H1 (cell line): Measurements from ENCODE around the gene NRDE2. TPM values are rescaled to one million over a fixed set of nuclear protein-coding genes. Genes with fewer than 3 reads are reported as not detected.

Experiments used
- CTCF ChIA-PET: fragments of 300-600 bp; sonication (Branson Sonifier 250); formaldehyde crosslinking; loops from one replicate; lab custom pipeline; 2021; ENCODE audit not compliant: partially characterized antibody; lab: Charles Lee
- POLR2A ChIA-PET: fragments of 300-600 bp; sonication (Branson Sonifier 250); formaldehyde crosslinking; loops from one replicate; lab custom pipeline; 2021; ENCODE audit warnings: inconsistent platforms; ENCODE audit not compliant: partially characterized antibody; lab: Charles Lee
- DNase-seq, 2 experiments: peaks; one replicate each; pipeline versions ENCODE4 v3.0.0 to v3.0.0-alpha.2; 2010 to 2022; ENCODE audit warnings: low spot score in 2 of 2, low read depth in 1 of 2, mixed read lengths in 1 of 2
- FAIRE-seq: peaks from 2 replicates; lab custom pipeline; 2011; peaks lifted over from hg19 to GRCh38; lab: Jason Lieb, UNC
- H2AFZ ChIP-seq: 2 replicates; pipeline ENCODE4 v1.8.1; 2012; ENCODE audit warnings: low read length, inconsistent platforms
- H2AK5ac ChIP-seq: 2 replicates; pipeline ENCODE4 v1.6.1; 2013; ENCODE audit warnings: low read depth, low read length
- H2BK120ac ChIP-seq: replicated peaks from 2 replicates; pipeline ENCODE3; 2013; ENCODE audit warnings: low read depth, low read length, inconsistent platforms
- H2BK12ac ChIP-seq: 2 replicates; pipeline ENCODE4 v1.6.1; 2013; ENCODE audit warnings: low read depth, low read length
- H2BK15ac ChIP-seq: 2 replicates; pipeline ENCODE4 v1.6.1; 2013; ENCODE audit warnings: low read length
- H2BK20ac ChIP-seq: 2 replicates; pipeline ENCODE4 v1.6.1; 2013; ENCODE audit warnings: low read length
- H2BK5ac ChIP-seq: 2 replicates; pipeline ENCODE4 v1.6.1; 2013; ENCODE audit warnings: low read depth, low read length
- H3K14ac ChIP-seq: 2 replicates; pipeline ENCODE4 v1.6.1; 2013; ENCODE audit warnings: inconsistent platforms; ENCODE audit not compliant: insufficient read length
- H3K18ac ChIP-seq: 2 replicates; pipeline ENCODE4 v1.6.1; 2013; ENCODE audit warnings: low read length; ENCODE audit errors: extremely low read depth
- H3K23ac ChIP-seq: 2 replicates; pipeline ENCODE4 v1.6.1; 2013; ENCODE audit warnings: inconsistent platforms; ENCODE audit not compliant: insufficient read length
- H3K23me2 ChIP-seq: 2 replicates; pipeline ENCODE4 v1.6.1; 2013; ENCODE audit warnings: low read depth, low read length
- H3K27ac ChIP-seq: 2 replicates; pipeline ENCODE4 v1.6.1; 2011; ENCODE audit warnings: low read depth, low read length, inconsistent platforms
- H3K27me3 ChIP-seq, 4 experiments: replicated peaks in 1 of 4; 1 replicate in 1 of 4; 2 replicates in 3 of 4; pipeline versions ENCODE4 v1.6.1 to v1.8.1; 2011 to 2013; ENCODE audit warnings: low read length in 3 of 4, mild to moderate bottlenecking in 3 of 4, inconsistent platforms in 2 of 4, mixed read lengths in 2 of 4, moderate library complexity in 1 of 4; ENCODE audit not compliant: control insufficient read depth in 3 of 4, insufficient read depth in 3 of 4; ENCODE audit errors: extremely low read depth in 1 of 4
- H3K36me3 ChIP-seq, 4 experiments: 2 replicates each; pipeline versions ENCODE4 v1.6.1 to v1.8.1; 2011 to 2013; ENCODE audit warnings: mild to moderate bottlenecking in 4 of 4, low read length in 3 of 4, moderate library complexity in 2 of 4, control low read depth in 1 of 4, inconsistent platforms in 1 of 4; ENCODE audit not compliant: insufficient read depth in 4 of 4, control insufficient read depth in 2 of 4
- H3K4ac ChIP-seq: replicated peaks from 2 replicates; pipeline ENCODE3; 2013; ENCODE audit warnings: low read length, low read depth, mixed read lengths, inconsistent platforms; ENCODE audit not compliant: insufficient read length
- H3K4me1 ChIP-seq, 4 experiments: replicated peaks in 1 of 4; 1 replicate in 1 of 4; 2 replicates in 3 of 4; pipeline versions ENCODE4 v1.6.1 to v1.8.1; 2011 to 2013; ENCODE audit warnings: low read length in 3 of 4, inconsistent platforms in 2 of 4, mixed read lengths in 1 of 4; ENCODE audit not compliant: insufficient read depth in 4 of 4, control insufficient read depth in 3 of 4
- H3K4me2 ChIP-seq, 2 experiments: 2 replicates each; pipeline versions ENCODE4 v1.6.1 to v1.8.1; 2011 to 2013; ENCODE audit warnings: low read depth in 2 of 2, low read length in 2 of 2, control low read depth in 1 of 2, inconsistent platforms in 1 of 2, mild to moderate bottlenecking in 1 of 2; ENCODE audit not compliant: insufficient read depth in 1 of 2
- H3K4me3 ChIP-seq, 4 experiments: fragments of 200-600, 300-600 bp in 1 of 4; sonication (generic), shearing (Covaris generic), sonication (Bioruptor Twin) in 1 of 4; 2 replicates each; pipeline versions ENCODE4 v1.5.1 to v1.8.1; 2011 to 2016; ENCODE audit warnings: low read length in 4 of 4, low read depth in 3 of 4, control low read depth in 2 of 4, inconsistent platforms in 2 of 4, mild to moderate bottlenecking in 2 of 4, mixed read lengths in 1 of 4, moderate library complexity in 1 of 4; ENCODE audit not compliant: insufficient read depth in 2 of 4; ENCODE audit errors: extremely low read depth in 1 of 4
- H3K56ac ChIP-seq: replicated peaks from 2 replicates; pipeline ENCODE3; 2013; ENCODE audit warnings: low read depth, mild to moderate bottlenecking, mixed read lengths, low read length, inconsistent platforms; ENCODE audit not compliant: insufficient read length
- H3K79me1 ChIP-seq: 2 replicates; pipeline ENCODE4 v1.6.1; 2013; ENCODE audit warnings: low read depth, low read length, control low read depth
- H3K79me2 ChIP-seq, 2 experiments: 2 replicates each; pipeline versions ENCODE4 v1.6.1 to v1.8.1; 2012 to 2013; ENCODE audit warnings: low read length in 2 of 2, mild to moderate bottlenecking in 2 of 2, inconsistent platforms in 1 of 2; ENCODE audit not compliant: insufficient read depth in 2 of 2, control insufficient read depth in 1 of 2
- H3K9ac ChIP-seq, 4 experiments: replicated peaks in 1 of 4; 1 replicate in 1 of 4; 2 replicates in 3 of 4; pipeline versions ENCODE4 v1.6.1 to v1.8.1; 2011 to 2013; ENCODE audit warnings: low read depth in 3 of 4, low read length in 3 of 4, control low read depth in 2 of 4, mild to moderate bottlenecking in 2 of 4, moderate library complexity in 2 of 4, inconsistent platforms in 1 of 4; ENCODE audit errors: extremely low read depth in 1 of 4
- H3K9me3 ChIP-seq, 2 experiments: 2 replicates each; pipeline versions ENCODE4 v1.6.1 to v1.8.1; 2012 to 2013; ENCODE audit warnings: mild to moderate bottlenecking in 2 of 2, moderate library complexity in 2 of 2, control low read depth in 1 of 2, inconsistent platforms in 1 of 2, low read depth in 1 of 2, low read length in 1 of 2, mixed read lengths in 1 of 2; ENCODE audit not compliant: insufficient read depth in 2 of 2
- H4K20me1 ChIP-seq, 2 experiments: replicated peaks in 1 of 2; 2 replicates each; pipeline versions ENCODE3 to v1.8.1; 2011 to 2013; ENCODE audit warnings: inconsistent platforms in 2 of 2, low read length in 2 of 2, mild to moderate bottlenecking in 1 of 2; ENCODE audit not compliant: insufficient read depth in 2 of 2, control insufficient read depth in 1 of 2
- H4K5ac ChIP-seq: 2 replicates; pipeline ENCODE4 v1.6.1; 2013; ENCODE audit warnings: low read length, low read depth, mixed read lengths, inconsistent platforms; ENCODE audit not compliant: insufficient read length
- H4K8ac ChIP-seq: 2 replicates; pipeline ENCODE4 v1.8.0; 2013; ENCODE audit warnings: mild to moderate bottlenecking, moderate library complexity, low read length, inconsistent platforms; ENCODE audit not compliant: insufficient read depth; ENCODE audit errors: extremely low read depth
- H4K91ac ChIP-seq: replicated peaks from 2 replicates; pipeline ENCODE3; 2013; ENCODE audit warnings: low read length, mixed read lengths, inconsistent platforms; ENCODE audit not compliant: insufficient read length
- BACH1 ChIP-seq: IDR thresholded peaks from 2 replicates; pipeline ENCODE4 v1.6.1; 2012; ENCODE audit warnings: low read length, improper control_type of control experiment
- CHD2 ChIP-seq: IDR thresholded peaks from 2 replicates; pipeline ENCODE4 v1.6.1; 2012; ENCODE audit warnings: low read length, improper control_type of control experiment
- EGR1 ChIP-seq: IDR thresholded peaks from 2 replicates; pipeline ENCODE4 v1.6.1; 2011; ENCODE audit warnings: low read depth, low read length, borderline replicate concordance
- FOSL1 ChIP-seq: IDR thresholded peaks from 2 replicates; pipeline ENCODE4 v1.6.1; 2011; ENCODE audit warnings: mild to moderate bottlenecking, low read depth, low read length, moderate library complexity; ENCODE audit not compliant: insufficient read depth
- JUND ChIP-seq: IDR thresholded peaks from 2 replicates; pipeline ENCODE4 v1.6.1; 2011; ENCODE audit warnings: mild to moderate bottlenecking, improper control_type of control experiment, low read length
- KDM1A ChIP-seq: fragments of 200-600, 300-600 bp; sonication (generic); IDR thresholded peaks from 2 replicates; pipeline ENCODE4 v1.7.1; 2016; ENCODE audit warnings: mild to moderate bottlenecking, low read length, borderline replicate concordance
- NRF1 ChIP-seq: IDR thresholded peaks from 2 replicates; pipeline ENCODE4 v1.6.1; 2011; ENCODE audit warnings: mild to moderate bottlenecking, low read depth, low read length, improper control_type of control experiment
- PHF8 ChIP-seq: fragments of 200-600 bp; sonication (generic); conservative IDR thresholded peaks from 2 replicates; pipeline ENCODE4 v1.7.1; 2012; ENCODE audit warnings: low read depth, mild to moderate bottlenecking, inconsistent platforms, low read length, moderate library complexity
- RAD21 ChIP-seq, 2 experiments: IDR thresholded peaks in 1 of 2; conservative IDR thresholded peaks in 1 of 2; 2 replicates each; pipeline ENCODE4 v1.6.1; 2011; ENCODE audit warnings: low read depth in 2 of 2, low read length in 2 of 2, improper control_type of control experiment in 1 of 2, inconsistent platforms in 1 of 2, mild to moderate bottlenecking in 1 of 2, moderate library complexity in 1 of 2
- RXRA ChIP-seq: IDR thresholded peaks from 2 replicates; pipeline ENCODE4 v1.6.1; 2011; ENCODE audit warnings: low read depth, mild to moderate bottlenecking, low read length, moderate library complexity; ENCODE audit not compliant: insufficient read depth
- SP4 ChIP-seq: IDR thresholded peaks from 2 replicates; pipeline ENCODE4 v1.6.1; 2012; ENCODE audit warnings: low read length, inconsistent platforms
- SRF ChIP-seq: IDR thresholded peaks from 2 replicates; pipeline ENCODE4 v1.6.1; 2011; ENCODE audit warnings: mild to moderate bottlenecking, low read depth, low read length, moderate library complexity
- TAF7 ChIP-seq: optimal IDR thresholded peaks from 2 replicates; pipeline ENCODE3; 2011; ENCODE audit warnings: low read depth, mild to moderate bottlenecking, inconsistent platforms, low read length, moderate library complexity, borderline replicate concordance
- TBP ChIP-seq: IDR thresholded peaks from 2 replicates; pipeline ENCODE4 v1.6.1; 2011; ENCODE audit warnings: low read depth, low read length, improper control_type of control experiment
- YY1 ChIP-seq: IDR thresholded peaks from 2 replicates; pipeline ENCODE4 v1.6.1; 2011; ENCODE audit warnings: low read depth, mild to moderate bottlenecking, low read length
- WGBS, 2 experiments: shearing (Covaris generic) in 1 of 2; methylation state at CpG; one replicate each; pipeline versions ENCODE4 v1.1.6 to v1.1.7; 2013 to 2015; ENCODE audit warnings: low lambda C conversion rate in 2 of 2, mixed read lengths in 2 of 2, inconsistent platforms in 1 of 2, low coverage in 1 of 2, missing lambda C conversion rate in 1 of 2; ENCODE audit not compliant: insufficient replicate concordance in 2 of 2, insufficient coverage in 1 of 2, insufficient read length in 1 of 2; ENCODE audit errors: extremely low coverage in 1 of 2, missing lambda C conversion rate in 1 of 2; 5-methylcytosine and 5-hydroxymethylcytosine counted together
- polyA plus RNA-seq, 7 experiments: library from polyadenylated mRNA; depleted of rRNA in 3 of 7; stranded (reverse) in 5 of 7; unstranded in 2 of 7; fragments of >200 nt in 5 of 7; fragments of 200-250 nt in 2 of 7; gene quantifications; 1 replicate in 5 of 7; 2 replicates in 1 of 7; 4 replicates in 1 of 7; pipeline versions ENCODE4 v1.2.1 to v1.2.3, GENCODE V29; 2011 to 2013; ENCODE audit warnings: missing spikeins in 2 of 7, mixed read lengths in 2 of 7
- total RNA-seq: library from RNA; stranded (reverse); fragmentation: NEBNext Ultra II Directional; extraction: Animal tissue kit (Norgen Biotek cat#: 25700); gene quantifications from 2 replicates; pipeline ENCODE4 v1.2.1, GENCODE V29; 2021

Gene NRDE2
- total and polyA plus RNA-seq, 2 of the 8 experiments (the other 6 are each of a cell fraction or from before 2014, with no cell fraction given), result 4.9 to 12.1 TPM

- ChIA-PET CTCF (interaction anchor here (1.2 to 2.3 kb wide), 3 partner anchors 9 to 398 kb away, joined by 4 to 19 read pairs (median 5); no protein-coding TSS in a partner anchor), POLR2A (interaction anchor here (1.6 to 2.4 kb wide), 2 partner anchors 31 to 98 kb away, joined by 4 to 5 read pairs; partner anchors contain the start of gene CALM1)
- H4K8ac ChIP-seq, result no peak overlapping the region
- H2BK5ac ChIP-seq, result no peak overlapping the region
- H2BK20ac ChIP-seq, result no peak overlapping the region
- H4K20me1 ChIP-seq, result no peaks in the 10 kb centered on the region
- WGBS, 2 experiments, result 92% methylated on average over 7 of the region's 7 CpGs; no CpG with 5 or more reads in 1 of the 2 experiments
- H3K23me2 ChIP-seq, result no peaks in the 10 kb centered on the region
- no peak overlapping the region for H3K23ac ChIP-seq
- no peak overlapping the region for H4K5ac ChIP-seq
- no peak overlapping the region; the same call in 1 of the 2 replicates for H2BK12ac ChIP-seq
- no peak overlapping the region for H3K56ac ChIP-seq
- peaks cover 5 to 21% (median 16%) of the 10 kb centered on the region in 4 experiments; a peak in 6 of 7 replicates for H3K4me1 ChIP-seq
- H3K4me3 ChIP-seq, result no peak overlapping the region
- H2BK120ac ChIP-seq, result no peak overlapping the region
- H3K4me2 ChIP-seq, result no peak overlapping the region
- H3K14ac ChIP-seq, result no peak overlapping the region
- no peaks in the 10 kb centered on the region for H3K27me3 ChIP-seq
- H3K9me3 ChIP-seq, result peaks cover 0 to 5% of the 10 kb centered on the region in 2 experiments; a peak in 2 of 4 replicates
- H3K27ac ChIP-seq, result no peak overlapping the region
- H3K18ac ChIP-seq, result no peak overlapping the region
- no peaks in the 10 kb centered on the region for H3K79me2 ChIP-seq
- no peak overlapping the region for H2AK5ac ChIP-seq
- no peaks in the 10 kb centered on the region for H3K79me1 ChIP-seq
- peaks cover 0 to 19% (median 3%) of the 10 kb centered on the region in 4 experiments; a peak in 5 of 8 replicates for H3K36me3 ChIP-seq
- no peak overlapping the region for H2BK15ac ChIP-seq
- no peak overlapping the region for H3K4ac ChIP-seq
- no peak overlapping the region for H4K91ac ChIP-seq
- DNase-seq (no peak), FAIRE-seq (no peak)
- H2AFZ ChIP-seq, result no peak overlapping the region
- no peak overlapping the region for H3K9ac ChIP-seq
- no peak for TF ChIP-seq RAD21 (IDR thresholded peaks at IDR 0.05 in 1 of 2, conservative IDR thresholded peaks at IDR 0.05 in 1 of 2; ENCODE audit: low read depth in 2 of 2, low read length in 2 of 2)
- no peak for TF ChIP-seq TAF7
- no peak for TF ChIP-seq KDM1A
- no peak for TF ChIP-seq SRF
- no peak for TF ChIP-seq EGR1
- TF ChIP-seq BACH1, result no peak
- TF ChIP-seq TBP, result no peak
- TF ChIP-seq JUND, result no peak
- no peak for TF ChIP-seq CHD2
- TF ChIP-seq NRF1, result no peak
- no peak for TF ChIP-seq YY1
- TF ChIP-seq FOSL1, result no peak
- TF ChIP-seq SP4, result no peak
- no peak for TF ChIP-seq PHF8
- no peak for TF ChIP-seq RXRA
Observed at GRCh38 chr14:90299408-90299807, 32.3 kb downstream of the NRDE2 start.
